Caco-2 (cell line): ENCODE results near the gene CLRN3. TPM values are rescaled to one million over a fixed set of nuclear protein-coding genes. Genes with fewer than 3 reads are reported as not detected.

Source experiments
- BruUV-seq: library from RNA; stranded (reverse); fragments of 400-500 nt; replicated peaks from 2 replicates; lab custom pipeline; 2021; lab: Mats Ljungman, UMichigan
- CTCF ChIA-PET: fragments of 300-600 bp; sonication (Branson Sonifier 250); formaldehyde crosslinking; loops from one replicate; lab custom pipeline; 2022; ENCODE audit warnings: antibody characterized with exemption; lab: Charles Lee
- POLR2A ChIA-PET: fragments of 300-600 bp; sonication (Branson Sonifier 250); formaldehyde crosslinking; loops from one replicate; lab custom pipeline; 2022; ENCODE audit warnings: antibody characterized with exemption; lab: Charles Lee
- DNase-seq, 2 experiments: peaks; one replicate each; pipeline versions ENCODE4 v3.0.0 to v3.0.0-alpha.2; 2020 to 2022
- H3K27me3 ChIP-seq: replicated peaks from 2 replicates; pipeline ENCODE4 v1.6.0; 2011; ENCODE audit warnings: low read length; ENCODE audit not compliant: control insufficient read depth, insufficient read depth
- H3K36me3 ChIP-seq: 2 replicates; pipeline ENCODE4 v1.5.1; 2011; ENCODE audit warnings: low read length; ENCODE audit not compliant: control insufficient read depth, insufficient read depth
- H3K4me1 ChIP-seq: fragments of 250-450 bp; sonication (Bioruptor Pico); 2 replicates; pipeline ENCODE4 v1.5.1; 2020; ENCODE audit warnings: mild to moderate bottlenecking
- H3K4me3 ChIP-seq: 2 replicates; pipeline ENCODE4 v1.5.1; 2011; ENCODE audit warnings: low read depth, mild to moderate bottlenecking, control low read depth, low read length
- H3K9me3 ChIP-seq: fragments of 250-450 bp; sonication (Bioruptor Pico); 2 replicates; pipeline ENCODE4 v1.5.1; 2020; ENCODE audit warnings: mild to moderate bottlenecking, moderate library complexity
- H3K27ac Mint-ChIP-seq: one replicate; pipeline ENCODE4 v1.8.0; 2022; ENCODE audit warnings: mixed read lengths; ENCODE audit not compliant: unreplicated experiment
- H3K27me3 Mint-ChIP-seq: one replicate; pipeline ENCODE4 v1.8.0; 2022; ENCODE audit warnings: mixed read lengths; ENCODE audit not compliant: insufficient read depth, unreplicated experiment
- H3K36me3 Mint-ChIP-seq: one replicate; pipeline ENCODE4 v1.8.0; 2022; ENCODE audit warnings: mild to moderate bottlenecking, mixed read lengths; ENCODE audit not compliant: insufficient read depth, unreplicated experiment
- H3K4me1 Mint-ChIP-seq: one replicate; pipeline ENCODE4 v1.8.0; 2022; ENCODE audit warnings: low read depth, mixed read lengths; ENCODE audit not compliant: unreplicated experiment
- H3K4me3 Mint-ChIP-seq: one replicate; pipeline ENCODE4 v1.8.0; 2022; ENCODE audit warnings: mild to moderate bottlenecking, moderate library complexity, mixed read lengths; ENCODE audit not compliant: unreplicated experiment
- H3K9me3 Mint-ChIP-seq: one replicate; pipeline ENCODE4 v1.8.0; 2022; ENCODE audit warnings: mixed read lengths; ENCODE audit not compliant: unreplicated experiment
- intact Hi-C: fragments of 100-400 bp; cut with micrococcal nuclease; formaldehyde crosslinking; loops from one replicate; pipeline ENCODE4 v1.10.0; 2022; ENCODE audit not compliant: unreplicated experiment
- total RNA-seq: library from RNA; stranded (reverse); gene quantifications from 2 replicates; pipeline ENCODE4 v1.2.3, GENCODE V29; 2022
- TF ChIP-seq, protein P1 (sequence below), 2 experiments: fragments of 200-600 bp in 1 of 2; IDR thresholded peaks; 1 replicate in 1 of 2; 2 replicates in 1 of 2; pipeline versions ENCODE4 v1.5.1 to v1.8.0; 2011 to 2022; ENCODE audit warnings: antibody characterized with exemption in 1 of 2, control low read depth in 1 of 2, inconsistent platforms in 1 of 2, low read depth in 1 of 2, low read length in 1 of 2, mild to moderate bottlenecking in 1 of 2, moderate library complexity in 1 of 2; ENCODE audit not compliant: insufficient read depth in 1 of 2, severe bottlenecking in 1 of 2, unreplicated experiment in 1 of 2

CLRN3 gene
- total RNA-seq, 1 experiment from 2014 or later: 1.1 TPM

DNA sequence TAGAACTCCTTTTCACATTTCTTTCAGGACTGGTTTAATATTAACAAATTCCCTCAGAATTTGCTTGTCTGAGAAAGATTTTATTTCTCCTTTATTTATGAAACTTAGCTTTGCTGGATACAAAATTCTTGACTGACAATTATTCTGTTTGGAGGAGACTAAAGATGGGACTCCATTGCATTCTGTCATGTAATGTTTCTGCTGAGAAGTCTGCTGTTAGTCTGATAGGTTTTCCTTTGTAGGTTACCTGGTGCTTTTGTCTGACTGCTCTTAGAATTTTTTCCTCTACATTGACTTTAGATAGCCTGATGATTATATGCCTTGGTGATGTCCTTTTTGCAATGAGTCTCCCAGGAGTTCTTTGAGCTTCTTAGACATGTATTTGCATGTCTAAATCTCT, 23.4 kb downstream of the CLRN3 start:
- Mint-ChIP-seq H3K27me3 (no peaks in the 10 kb centered on the region), H3K4me1 (peaks cover 13% of the 10 kb centered on the region), H3K9me3 (peaks cover 9% of the 10 kb centered on the region), H3K4me3 (no peak overlapping the region), H3K36me3 (no peaks in the 10 kb centered on the region), H3K27ac (no peak overlapping the region)
- POLR2A ChIA-PET: no interaction called here
- intact Hi-C loops: no loop called here
- DNase-seq: no peak
- H3K4me1 ChIP-seq: 0 out of 2 replicates have a peak, but pooled peaks cover 6% of the 10 kb centered on the region
- CTCF ChIA-PET: interaction anchor here (1.2 kb wide), 1 partner anchor 200 kb away, joined by 3 read pairs; no protein-coding TSS in a partner anchor
- H3K9me3 ChIP-seq: no peaks in the 10 kb centered on the region
- no peaks in the 10 kb centered on the region for H3K27me3 ChIP-seq
- no TSS peak for BruUV-seq
- no peak overlapping the region for H3K4me3 ChIP-seq
- TF ChIP-seq, protein P1, sequence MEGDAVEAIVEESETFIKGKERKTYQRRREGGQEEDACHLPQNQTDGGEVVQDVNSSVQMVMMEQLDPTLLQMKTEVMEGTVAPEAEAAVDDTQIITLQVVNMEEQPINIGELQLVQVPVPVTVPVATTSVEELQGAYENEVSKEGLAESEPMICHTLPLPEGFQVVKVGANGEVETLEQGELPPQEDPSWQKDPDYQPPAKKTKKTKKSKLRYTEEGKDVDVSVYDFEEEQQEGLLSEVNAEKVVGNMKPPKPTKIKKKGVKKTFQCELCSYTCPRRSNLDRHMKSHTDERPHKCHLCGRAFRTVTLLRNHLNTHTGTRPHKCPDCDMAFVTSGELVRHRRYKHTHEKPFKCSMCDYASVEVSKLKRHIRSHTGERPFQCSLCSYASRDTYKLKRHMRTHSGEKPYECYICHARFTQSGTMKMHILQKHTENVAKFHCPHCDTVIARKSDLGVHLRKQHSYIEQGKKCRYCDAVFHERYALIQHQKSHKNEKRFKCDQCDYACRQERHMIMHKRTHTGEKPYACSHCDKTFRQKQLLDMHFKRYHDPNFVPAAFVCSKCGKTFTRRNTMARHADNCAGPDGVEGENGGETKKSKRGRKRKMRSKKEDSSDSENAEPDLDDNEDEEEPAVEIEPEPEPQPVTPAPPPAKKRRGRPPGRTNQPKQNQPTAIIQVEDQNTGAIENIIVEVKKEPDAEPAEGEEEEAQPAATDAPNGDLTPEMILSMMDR (IDR thresholded peaks at IDR 0.05; ENCODE audit: insufficient read depth in 1 of 2, low read depth in 1 of 2, low read length in 1 of 2, severe bottlenecking in 1 of 2, unreplicated experiment in 1 of 2): no peak
- no peaks in the 10 kb centered on the region for H3K36me3 ChIP-seq

DNA sequence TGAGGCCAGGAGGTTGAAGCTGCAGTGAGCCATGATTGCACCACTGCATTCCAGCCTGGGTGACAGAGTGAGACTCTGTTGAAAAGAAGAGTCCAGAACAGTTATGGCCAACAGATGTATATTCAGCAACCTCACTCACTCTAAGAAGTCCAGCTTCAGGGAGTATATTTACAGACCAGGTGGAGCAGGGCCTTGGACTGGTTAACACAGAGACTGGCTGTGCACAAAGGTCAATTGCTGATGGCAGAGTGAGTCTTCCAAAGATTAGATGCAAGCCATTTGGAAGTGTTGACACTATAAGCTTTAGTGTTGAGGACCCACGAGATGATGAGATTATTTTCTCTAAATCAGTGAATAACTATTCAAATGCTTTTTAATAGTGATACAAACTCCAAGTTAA, 24.9 kb downstream of the CLRN3 start:
- no peaks in the 10 kb centered on the region for H3K27me3 ChIP-seq
- BruUV-seq: no TSS peak
- no peak overlapping the region for H3K4me3 ChIP-seq
- no peaks in the 10 kb centered on the region; the same call in 1 of the 2 replicates for H3K9me3 ChIP-seq
- POLR2A ChIA-PET: no interaction called here
- Mint-ChIP-seq H3K4me3 (no peak overlapping the region), H3K9me3 (peaks cover 22% of the 10 kb centered on the region), H3K36me3 (no peaks in the 10 kb centered on the region), H3K27ac (no peak overlapping the region), H3K4me1 (peaks cover 12% of the 10 kb centered on the region), H3K27me3 (peaks cover 4% of the 10 kb centered on the region)
- CTCF ChIA-PET: no interaction called here
- H3K4me1 ChIP-seq: 0 out of 2 replicates have a peak, but pooled peaks cover 2% of the 10 kb centered on the region
- DNase-seq: no peak
- TF ChIP-seq, protein P1 (IDR thresholded peaks at IDR 0.05; ENCODE audit: insufficient read depth in 1 of 2, low read depth in 1 of 2, low read length in 1 of 2, severe bottlenecking in 1 of 2, unreplicated experiment in 1 of 2): no peak
- no peaks in the 10 kb centered on the region for H3K36me3 ChIP-seq
- intact Hi-C loops: no loop called here

DNA sequence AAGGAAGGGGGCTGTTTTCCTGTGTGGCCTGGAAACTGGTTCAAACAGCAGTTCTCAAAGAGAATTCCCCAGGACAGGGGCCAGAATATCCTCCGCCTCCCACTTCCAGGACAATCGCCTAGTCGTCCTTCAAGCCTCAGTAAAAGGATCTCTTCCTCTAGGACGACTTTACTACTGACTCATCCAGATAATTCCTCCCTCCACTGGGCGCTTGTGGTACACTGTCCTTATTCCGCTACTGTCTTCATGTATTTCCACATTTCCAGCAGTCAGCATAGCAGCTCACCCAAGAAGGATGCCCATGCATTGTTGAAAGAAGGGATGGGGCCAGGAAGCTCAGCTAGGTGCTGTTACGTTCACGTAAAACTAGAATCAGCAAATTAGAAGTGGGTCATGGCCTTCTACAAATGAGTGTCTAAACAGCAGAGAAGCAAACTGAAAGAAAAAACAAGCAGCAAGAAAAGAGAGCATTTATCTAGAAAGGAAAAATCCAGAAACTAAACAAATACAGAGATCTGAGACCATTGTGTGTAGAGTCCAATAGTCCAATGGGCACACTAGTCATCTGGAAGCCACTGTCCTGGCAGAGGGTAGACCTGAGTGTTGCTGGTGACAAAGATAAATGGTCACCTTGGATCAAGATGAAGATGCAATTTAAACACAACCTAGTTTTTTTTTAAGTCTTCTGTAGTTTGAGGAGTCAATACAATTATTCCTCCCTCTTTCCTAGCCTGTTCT, 26.3 kb downstream of the CLRN3 start:
- H3K4me3 Mint-ChIP-seq: no peak overlapping the region
- DNase-seq: no peak
- peaks cover 7% of the 10 kb centered on the region for H3K4me1 Mint-ChIP-seq
- Histone ChIP-seq H3K9me3 (no peaks in the 10 kb centered on the region; the same call in 1 of the 2 replicates), H3K27me3 (no peaks in the 10 kb centered on the region), H3K4me3 (no peak overlapping the region), H3K36me3 (no peaks in the 10 kb centered on the region), H3K4me1 (no peaks in the 10 kb centered on the region)
- no peak overlapping the region for H3K27ac Mint-ChIP-seq
- peaks cover 22% of the 10 kb centered on the region for H3K9me3 Mint-ChIP-seq
- no peaks in the 10 kb centered on the region for H3K36me3 Mint-ChIP-seq
- TF ChIP-seq, protein P1 (IDR thresholded peaks at IDR 0.05; ENCODE audit: insufficient read depth in 1 of 2, low read depth in 1 of 2, low read length in 1 of 2, severe bottlenecking in 1 of 2, unreplicated experiment in 1 of 2): no peak
- no TSS peak for BruUV-seq
- CTCF ChIA-PET: no interaction called here
- intact Hi-C loops: no loop called here
- peaks cover 4% of the 10 kb centered on the region for H3K27me3 Mint-ChIP-seq
- POLR2A ChIA-PET: no interaction called here
